Measurements from ENCODE around the gene SIM1.
"Not testable (repeated sequence)": the region's sequence is repeated elsewhere in the genome, so short reads cannot be mapped to it uniquely, and the experiment has no call there.

Gene SIM1

GRCh38 chr6:100417036-100417435 lies 47.7 kb downstream of the SIM1 start:
- no peak for DNase-seq

- no peak for DNase-seq
Observed at GRCh38 chr6:100415768-100416167, 49.0 kb downstream of the SIM1 start.

- DNase-seq = no peak
Observed at GRCh38 chr6:100412872-100413271, 51.8 kb downstream of the SIM1 start.

DNA sequence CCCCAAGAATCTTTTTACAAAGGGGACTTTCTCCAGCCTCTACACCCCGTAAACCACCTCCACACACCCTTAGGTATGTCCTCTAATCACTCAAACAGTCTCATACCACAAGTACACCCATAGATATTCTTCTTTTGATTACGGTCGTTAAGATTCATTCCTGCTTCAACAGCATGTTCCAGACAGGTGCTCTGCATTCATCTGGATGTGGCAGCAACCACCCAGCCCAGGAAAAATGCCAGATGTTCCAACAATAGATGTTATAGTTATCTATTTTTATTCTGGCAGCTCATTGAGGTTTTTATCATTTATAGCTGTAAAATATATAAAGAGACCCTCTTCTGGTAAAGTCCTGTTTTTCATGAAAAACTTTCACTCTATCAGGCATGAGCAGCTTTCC lies 60.7 kb downstream of the SIM1 start:
- DNase-seq = no peak

- DNase-seq = no peak
Observed at GRCh38 chr6:100393493-100393892, 71.2 kb downstream of the SIM1 start.

DNA sequence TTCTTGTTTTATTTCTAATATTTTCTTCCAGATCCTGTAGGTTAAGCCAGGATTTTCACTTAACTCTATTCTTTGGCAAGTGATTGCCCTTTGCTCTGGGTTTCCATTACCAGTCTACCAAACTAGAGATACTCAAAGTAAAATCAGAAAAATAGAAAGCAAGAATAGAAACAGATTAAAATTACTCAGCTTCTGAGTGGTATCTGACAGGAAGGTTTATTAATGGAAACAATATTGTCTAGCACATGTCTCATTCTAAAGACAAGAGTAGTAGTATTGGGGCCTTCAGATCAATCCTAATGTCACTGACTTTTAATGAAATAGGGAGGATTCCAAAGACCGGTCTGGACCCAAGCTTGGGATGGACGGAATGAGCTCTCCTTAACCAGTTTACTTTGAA lies 72.3 kb downstream of the SIM1 start:
- DNase-seq = no peak

- no peak for DNase-seq
Observed at GRCh38 chr6:100388868-100389519, 75.7 kb downstream of the SIM1 start.

GRCh38 chr6:100382767-100383195 lies 81.9 kb downstream of the SIM1 start:
- DNase-seq = no peak

DNA sequence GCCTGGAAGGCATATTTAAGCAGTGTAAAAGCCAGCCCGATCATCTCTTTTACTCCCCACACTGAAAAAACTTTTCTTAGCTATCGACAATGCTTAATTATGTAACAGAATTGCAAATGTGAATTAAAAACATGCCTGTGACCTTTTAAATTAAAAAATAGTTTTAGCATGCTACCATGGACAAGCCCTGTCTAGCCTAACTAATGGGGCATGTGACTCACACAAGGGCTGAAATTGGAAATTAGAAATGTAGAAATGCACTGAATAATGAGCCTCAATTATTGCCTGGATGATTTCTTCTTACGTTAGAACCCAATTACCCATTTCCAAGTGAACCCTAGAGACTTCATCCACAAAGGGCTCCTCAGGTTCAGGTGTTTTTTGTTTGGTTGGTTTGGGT lies 82.7 kb downstream of the SIM1 start:
- no peak for DNase-seq

DNA sequence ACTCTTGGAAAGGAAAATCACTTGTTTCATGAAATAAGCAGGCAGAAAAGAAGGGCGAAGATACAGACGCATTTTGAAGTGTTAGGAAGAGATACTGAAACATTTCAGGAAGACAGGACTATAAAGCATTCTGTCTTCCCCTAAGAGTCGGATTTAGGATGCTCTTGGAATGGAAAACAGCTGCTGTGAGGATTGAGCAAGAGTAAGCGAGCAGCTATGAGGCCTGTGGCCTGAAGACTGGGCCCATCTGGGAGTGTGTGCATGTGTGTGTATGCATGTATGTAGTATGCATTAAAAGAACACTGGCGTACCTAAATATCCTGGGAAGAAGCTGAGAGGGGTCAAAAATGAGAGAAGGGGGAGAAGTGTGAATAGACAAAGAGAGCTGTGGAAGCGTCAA lies 83.6 kb downstream of the SIM1 start:
- DNase-seq = no peak

DNA sequence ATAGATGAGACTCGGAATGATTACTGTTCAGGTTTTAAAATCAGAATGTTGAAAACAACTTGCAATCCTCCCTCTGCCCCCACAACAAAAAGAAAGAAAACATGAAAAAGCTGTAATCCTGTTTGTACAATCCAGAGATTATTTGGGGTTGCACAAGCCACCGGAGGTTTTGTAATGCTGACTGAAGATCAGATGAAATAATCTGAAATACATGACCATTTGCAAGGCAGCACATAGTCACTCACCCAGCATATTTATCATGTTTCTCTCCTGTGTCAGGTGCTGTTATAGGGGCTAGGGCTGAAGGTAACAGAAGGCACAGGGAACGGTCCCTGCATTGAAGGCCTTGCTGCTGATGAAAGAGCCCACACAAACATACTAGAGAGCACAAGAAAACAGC lies 85.3 kb downstream of the SIM1 start:
- no peak for DNase-seq

DNA sequence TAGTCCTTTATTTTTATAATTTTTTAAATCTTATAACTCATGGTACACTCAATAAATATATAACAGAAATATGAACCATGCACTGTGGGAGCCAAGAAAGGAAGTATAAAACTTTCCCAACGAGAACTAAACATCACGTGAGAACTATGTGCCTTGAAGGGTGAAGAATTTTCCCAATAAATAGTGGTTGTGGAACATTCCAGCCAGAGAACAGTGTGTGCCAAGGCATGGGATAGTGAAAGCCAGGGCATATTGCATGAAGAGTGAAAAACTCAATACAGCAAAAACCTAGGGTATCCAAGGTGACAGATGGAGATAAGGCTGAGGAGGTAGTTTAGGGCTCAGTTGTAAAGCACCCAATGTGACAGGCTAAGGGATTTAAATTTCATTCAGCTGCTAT lies 86.1 kb downstream of the SIM1 start:
- DNase-seq = no peak

GRCh38 chr6:100376103-100376502 lies 88.6 kb downstream of the SIM1 start:
- no peak for DNase-seq

DNA sequence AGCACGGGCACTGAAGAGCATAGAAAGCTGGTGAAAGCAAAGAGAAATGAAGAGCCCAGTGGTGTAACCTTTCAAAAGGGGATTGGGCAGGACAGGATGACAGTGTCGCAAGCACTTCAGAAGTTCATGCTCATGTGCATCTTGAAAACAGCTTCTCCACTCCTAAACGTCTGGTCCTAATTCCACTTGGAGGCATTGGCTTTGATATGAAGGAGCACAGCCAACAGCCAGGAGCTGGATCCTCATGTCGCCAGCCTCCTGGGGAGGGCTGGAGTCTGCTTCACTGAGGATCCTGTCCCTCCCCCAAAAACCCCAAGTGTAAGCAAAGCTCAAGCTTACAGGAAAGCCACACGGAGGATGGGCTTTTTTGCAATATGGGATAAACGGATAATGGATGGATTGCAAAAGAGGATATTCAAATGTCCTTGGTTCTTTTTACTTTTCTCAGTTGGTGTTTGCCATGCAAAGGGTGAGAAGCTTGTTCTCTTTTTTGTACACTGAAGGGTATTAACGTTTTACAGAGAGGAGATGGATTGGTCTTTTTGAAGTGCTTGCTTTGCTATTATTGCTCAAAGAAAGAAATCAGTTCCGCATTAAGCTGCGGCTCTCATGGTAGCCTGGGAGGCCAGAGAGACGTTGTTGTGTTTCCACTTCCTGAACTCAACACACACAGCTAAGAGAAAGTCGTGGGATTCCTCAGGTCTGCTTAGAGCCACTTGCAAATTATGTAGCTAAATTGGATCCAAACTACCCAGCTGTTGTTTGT lies 92.2 kb downstream of the SIM1 start:
- DNase-seq = no peak

GRCh38 chr6:100371591-100371990 lies 93.1 kb downstream of the SIM1 start:
- DNase-seq = no peak

- DNase-seq = no peak
Observed at GRCh38 chr6:100370265-100370664, 94.5 kb downstream of the SIM1 start.

GRCh38 chr6:100366419-100366818 lies 98.3 kb downstream of the SIM1 start:
- DNase-seq = no peak

GRCh38 chr6:100363651-100364050 lies 101.1 kb downstream of the SIM1 start:
- no peak for DNase-seq

DNA sequence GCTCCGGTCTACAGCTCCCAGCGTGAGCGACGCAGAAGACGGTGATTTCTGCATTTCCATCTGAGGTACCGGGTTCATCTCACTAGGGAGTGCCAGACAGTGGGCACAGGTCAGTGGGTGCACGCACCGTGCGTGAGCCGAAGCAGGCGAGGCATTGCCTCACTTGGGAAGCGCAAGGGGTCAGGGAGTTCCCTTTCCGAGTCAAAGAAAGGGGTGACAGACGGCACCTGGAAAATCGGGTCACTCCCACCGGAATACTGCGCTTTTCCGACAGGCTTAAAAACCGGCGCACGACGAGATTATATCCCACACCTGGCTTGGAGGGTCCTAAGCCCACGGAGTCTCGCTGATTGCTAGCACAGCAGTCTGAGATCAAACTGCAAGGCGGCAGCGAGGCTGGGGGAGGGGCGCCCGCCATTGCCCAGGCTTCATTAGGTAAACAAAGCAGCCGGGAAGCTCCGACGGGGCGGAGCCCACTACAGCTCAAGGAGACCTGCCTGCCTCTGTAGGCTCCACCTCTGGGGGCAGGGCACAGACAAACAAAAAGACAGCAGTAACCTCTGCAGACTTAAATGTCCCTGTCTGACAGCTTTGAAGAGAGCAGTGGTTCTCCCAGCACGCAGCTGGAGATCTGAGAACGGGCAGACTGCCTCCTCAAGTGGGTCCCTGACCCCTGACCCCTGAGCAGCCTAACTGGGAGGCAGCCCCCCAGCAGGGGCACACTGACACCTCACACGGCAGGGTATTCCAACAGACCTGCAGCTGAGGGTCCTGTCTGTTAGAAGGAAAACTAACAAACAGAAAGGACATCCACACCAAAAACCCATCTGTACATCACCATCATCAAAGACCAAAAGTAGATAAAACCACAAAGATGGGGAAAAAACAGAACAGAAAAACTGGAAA lies 109.7 kb downstream of the SIM1 start:
- not testable (repeated sequence) for DNase-seq

DNA sequence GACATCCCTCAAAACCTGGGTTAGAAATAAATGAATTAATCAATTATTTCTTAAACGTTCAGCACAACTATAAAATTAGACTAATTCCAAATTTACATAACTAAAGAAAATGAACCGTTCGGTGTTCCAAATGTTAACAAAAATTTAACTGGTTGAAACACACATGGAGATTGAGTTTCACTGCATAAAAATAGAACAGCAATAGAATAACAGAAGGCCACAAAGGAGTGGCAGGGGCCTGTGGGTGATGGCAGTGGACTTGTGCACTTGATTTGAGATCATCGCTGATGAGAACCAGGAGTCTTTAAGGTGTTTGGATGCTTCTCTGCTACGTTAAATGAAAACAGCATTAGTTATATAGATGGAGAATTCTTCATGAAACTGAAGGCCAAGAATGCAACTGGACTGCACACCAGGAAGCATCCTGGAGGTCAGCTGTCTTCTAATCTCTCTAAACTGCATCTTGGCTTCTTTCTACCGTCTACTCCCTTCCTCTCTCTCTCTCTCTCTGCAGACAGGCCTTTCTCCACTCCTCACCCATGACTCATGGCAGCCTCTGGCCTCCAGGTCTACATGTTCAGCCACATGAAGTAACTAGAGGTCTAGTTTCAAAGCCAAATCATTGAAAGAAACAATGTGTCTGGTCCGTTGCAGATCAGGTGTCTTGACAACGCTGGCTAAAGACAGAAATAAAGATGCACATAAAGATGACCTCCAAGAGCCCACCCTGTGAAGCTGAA lies 111.3 kb downstream of the SIM1 start:
- DNase-seq = no peak

GRCh38 chr6:100350139-100350538 lies 114.6 kb downstream of the SIM1 start:
- DNase-seq = no peak

- DNase-seq = no peak
Observed at GRCh38 chr6:100349366-100349765, 115.4 kb downstream of the SIM1 start.
